ENCODE measurements around the gene DTD2. TPM values are rescaled to one million over a fixed set of nuclear protein-coding genes. Genes with fewer than 3 reads are reported as not detected.
"Not testable (repeated sequence)": the region's sequence is repeated elsewhere in the genome, so short reads cannot be mapped to it uniquely, and the experiment has no call there.

Gene DTD2
- total and polyA plus RNA-seq, 5 experiments from 2014 or later, result 19.6 to 26.9 (median 23.1) TPM

DNA sequence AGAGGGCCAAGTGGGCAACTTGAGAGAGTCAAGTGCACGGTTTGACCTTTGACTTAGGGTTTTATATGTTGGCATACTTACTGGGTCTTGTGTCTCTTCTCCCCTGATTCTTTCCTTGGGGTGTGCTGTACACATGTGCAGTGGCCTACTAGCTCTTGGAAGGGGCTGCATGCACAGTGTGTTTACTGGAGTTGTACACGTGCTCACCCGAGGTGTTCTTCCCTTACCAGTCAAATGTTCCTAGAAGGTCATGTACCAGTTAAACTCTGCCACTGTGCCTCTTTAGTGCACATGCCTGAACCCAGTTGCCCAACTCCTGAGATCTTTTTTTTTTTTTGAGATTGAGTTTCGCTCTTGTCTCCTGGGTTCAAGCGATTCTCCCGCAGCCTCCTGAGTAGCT lies 9.2 kb upstream of the DTD2 start:
- POLR2A ChIA-PET, result no interaction called here
- H3K36me3 Mint-ChIP-seq, result no peaks in the 10 kb centered on the region
- H3K27me3 Mint-ChIP-seq, result peaks cover 0 to 6% (median under 1%) of the 10 kb centered on the region in 5 donors
- peaks cover 0 to 4% (median 1%) of the 10 kb centered on the region in 4 donors for H3K4me1 Mint-ChIP-seq
- DNase-seq (no peak), ATAC-seq (no peak)
- H3K27ac Mint-ChIP-seq, result no peak overlapping the region
- no peak overlapping the region for H3K4me3 Mint-ChIP-seq
- peaks cover 0 to 1% (median 0%) of the 10 kb centered on the region in 9 donors for H3K9me3 Mint-ChIP-seq

DNA sequence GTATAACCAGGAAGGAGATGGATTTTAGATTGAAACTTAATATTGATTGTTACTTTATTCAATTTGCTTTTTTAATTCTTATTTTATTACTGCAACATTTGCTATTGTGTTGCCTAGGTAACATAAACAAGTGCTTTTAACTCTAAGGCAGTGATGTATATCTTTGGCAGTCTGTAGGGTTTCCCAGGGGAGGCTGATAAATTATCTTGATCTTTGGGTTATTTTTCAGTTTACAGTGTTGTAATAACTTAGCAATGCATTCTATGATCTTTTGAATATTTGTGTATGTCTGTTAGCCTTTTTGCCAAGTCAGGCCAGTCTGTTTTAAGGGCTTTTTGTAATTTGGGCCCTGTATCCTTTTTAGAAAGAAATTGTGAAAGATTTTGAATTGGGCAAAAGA lies 7.8 kb upstream of the DTD2 start:
- H3K36me3 Mint-ChIP-seq, result no peaks in the 10 kb centered on the region
- DNase-seq (no peak), ATAC-seq (no peak)
- POLR2A ChIA-PET, result no interaction called here
- H3K4me3 Mint-ChIP-seq, result no peak overlapping the region
- H3K9me3 Mint-ChIP-seq, result no peaks in the 10 kb centered on the region
- H3K27ac Mint-ChIP-seq, result peak overlapping the region in 1 of 10 donors; percentile 4
- peaks cover 0 to 8% (median 0%) of the 10 kb centered on the region in 5 donors for H3K27me3 Mint-ChIP-seq
- H3K4me1 Mint-ChIP-seq, result peaks cover 0 to 5% (median 2%) of the 10 kb centered on the region in 4 donors

DNA sequence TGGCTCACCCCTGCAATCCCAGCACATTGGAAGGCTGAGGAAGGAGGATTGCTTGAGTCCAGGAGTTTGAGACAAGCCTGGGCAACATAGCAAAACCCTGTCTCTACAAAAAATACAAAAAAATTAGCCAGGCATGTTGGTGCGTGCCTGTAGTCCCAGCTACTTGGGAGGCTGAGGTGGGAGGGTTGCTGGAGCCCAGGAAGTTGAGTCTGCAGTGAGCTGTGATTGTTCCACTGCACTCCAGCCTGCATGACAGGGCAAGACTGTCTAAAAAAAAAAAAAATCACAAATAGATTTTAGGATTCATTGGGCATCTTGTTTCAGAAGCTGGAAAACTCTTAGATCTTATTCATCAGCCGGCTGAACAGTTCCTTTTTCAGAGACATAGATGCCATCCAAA lies 5.1 kb upstream of the DTD2 start:
- DNase-seq, H3K4me3 Mint-ChIP-seq, H3K9me3 Mint-ChIP-seq, ATAC-seq, POLR2A ChIA-PET, H3K36me3 Mint-ChIP-seq, H3K27ac Mint-ChIP-seq, H3K27me3 Mint-ChIP-seq: not testable (repeated sequence)
- peaks cover 7 to 18% (median 14%) of the 10 kb centered on the region in 4 donors for H3K4me1 Mint-ChIP-seq

DNA sequence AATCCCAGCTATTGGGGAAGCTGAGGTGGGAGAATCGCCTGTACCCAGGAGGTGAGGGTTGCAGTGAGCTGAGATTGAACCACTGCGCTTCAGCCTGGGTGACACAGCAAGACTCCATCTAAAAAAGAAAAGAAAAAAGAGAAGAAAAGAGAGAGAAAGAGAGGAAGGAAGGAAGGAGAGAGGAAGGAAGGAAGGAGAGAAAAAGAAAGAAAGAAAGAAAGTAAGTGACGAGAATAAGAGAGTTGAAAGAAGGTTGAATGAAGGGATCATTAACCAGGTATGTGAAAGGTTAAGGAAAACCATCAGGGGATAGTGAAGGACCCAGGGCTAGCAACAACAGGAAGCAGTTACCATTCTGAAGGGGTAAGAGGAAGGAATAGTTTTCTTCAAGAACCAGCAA lies 4.2 kb upstream of the DTD2 start:
- H3K27ac Mint-ChIP-seq, result peak overlapping the region in 1 of 10 donors; percentile 93
- no peaks in the 10 kb centered on the region for H3K9me3 Mint-ChIP-seq
- no peak for DNase-seq
- H3K4me3 Mint-ChIP-seq, result no peak overlapping the region
- H3K27me3 Mint-ChIP-seq, result peaks cover 0 to 5% (median 0%) of the 10 kb centered on the region in 5 donors
- H3K4me1 Mint-ChIP-seq, result peaks cover 7 to 23% (median 18%) of the 10 kb centered on the region in 4 donors
- no peaks in the 10 kb centered on the region for H3K36me3 Mint-ChIP-seq
- ATAC-seq, result no peak
- POLR2A ChIA-PET, result no interaction called here

DNA sequence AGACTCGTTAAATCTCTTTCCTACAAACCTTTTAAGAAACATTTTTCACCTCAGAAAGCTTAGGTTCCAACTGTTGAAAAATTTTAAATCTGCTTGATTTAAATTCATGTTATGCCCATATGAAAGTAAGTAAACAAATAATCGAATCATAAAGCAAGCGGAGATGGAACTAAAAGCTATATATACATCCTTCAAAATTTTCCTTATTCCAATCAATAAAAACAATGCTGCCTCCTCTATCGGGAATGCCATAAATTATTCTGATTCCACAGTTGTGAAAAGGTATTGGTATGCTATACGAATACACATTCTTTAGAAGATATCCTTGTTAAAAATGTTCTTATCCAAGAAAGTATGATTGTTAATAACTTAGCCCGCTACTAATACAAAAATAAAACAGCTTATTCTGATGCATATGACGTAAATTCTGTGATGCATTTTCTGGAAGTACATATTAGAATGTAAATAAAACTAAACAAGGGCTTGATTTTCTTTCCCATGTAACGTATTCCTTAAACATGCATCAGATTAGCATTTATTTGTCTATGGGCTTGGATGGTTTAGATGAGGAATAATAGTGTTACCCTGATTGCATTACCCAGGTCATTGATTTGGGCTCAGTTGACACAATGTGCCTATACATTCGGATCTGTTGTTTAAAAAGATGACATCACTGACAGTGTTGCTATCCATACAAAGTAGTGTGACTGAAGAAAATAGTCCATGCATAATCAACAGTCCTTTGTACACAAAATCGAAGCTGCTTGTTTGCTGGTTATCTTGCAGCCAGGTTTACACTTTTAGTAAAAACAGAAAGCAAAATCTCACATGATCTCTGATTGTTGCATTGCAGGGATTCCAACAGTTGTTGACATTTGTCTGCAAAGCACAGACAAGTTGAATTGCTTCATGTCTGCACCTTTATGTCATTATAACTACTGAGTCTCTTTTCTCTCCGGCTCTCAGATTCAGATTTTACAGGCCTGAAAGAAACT lies 656 bp upstream of the DTD2 start:
- H3K27ac Mint-ChIP-seq, result peak overlapping the region; percentile 92 to 98 (median 96)
- H3K4me3 Mint-ChIP-seq, result peak overlapping the region; percentile 86 to 98 (median 96)
- DNase-seq, result no peak
- H3K36me3 Mint-ChIP-seq, result peaks cover 0 to 2% (median 0%) of the 10 kb centered on the region in 3 donors
- no peak for ATAC-seq
- H3K27me3 Mint-ChIP-seq, result peaks cover 0 to 5% (median 0%) of the 10 kb centered on the region in 5 donors
- peaks cover 11 to 43% (median 37%) of the 10 kb centered on the region in 4 donors for H3K4me1 Mint-ChIP-seq
- H3K9me3 Mint-ChIP-seq, result no peaks in the 10 kb centered on the region
- POLR2A ChIA-PET, result interaction anchor here (0.6 to 2.1 kb wide), 6 partner anchors 37 to 745 kb away, joined by 3 to 16 read pairs (median 8); partner anchors contain the start of genes ARHGAP5, HEATR5A, HECTD1 and RNU6-8

DNA sequence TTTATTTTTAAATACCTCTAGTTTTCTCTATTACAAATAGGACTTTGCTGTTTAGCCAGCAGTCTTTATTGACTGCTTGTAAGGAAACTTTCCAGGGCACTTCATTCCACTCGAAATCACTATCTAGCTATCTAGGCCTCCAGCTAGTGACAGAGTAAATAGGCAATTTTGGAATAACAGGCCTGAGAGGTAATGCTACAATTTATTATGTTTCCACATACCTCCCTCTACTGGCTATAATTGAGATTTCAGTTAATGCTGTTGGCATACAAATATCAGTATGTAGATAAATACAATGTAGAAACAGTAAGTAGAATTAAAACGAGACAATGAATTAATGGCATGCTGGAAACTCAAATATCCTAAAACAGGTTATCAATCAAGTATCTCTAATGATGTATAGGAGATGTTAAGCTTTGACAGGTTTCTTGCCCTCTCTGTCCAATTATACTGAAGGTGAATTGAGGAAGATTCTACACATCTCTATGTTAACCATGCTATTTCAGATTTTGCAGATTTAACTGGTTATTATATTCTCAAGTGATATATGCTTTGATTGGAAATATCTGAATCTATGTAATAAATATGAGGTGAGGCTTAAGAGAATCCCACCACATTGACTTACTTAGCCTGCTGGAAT lies 7.2 kb downstream of the DTD2 start:
- Mint-ChIP-seq H3K27me3 (no peaks in the 10 kb centered on the region), H3K36me3 (peaks cover 4 to 63% (median 18%) of the 10 kb centered on the region in 3 donors), H3K27ac (no peak overlapping the region), H3K4me1 (peaks cover 5 to 11% (median 7%) of the 10 kb centered on the region in 4 donors), H3K9me3 (no peaks in the 10 kb centered on the region), H3K4me3 (no peak overlapping the region)
- POLR2A ChIA-PET, result no interaction called here
- DNase-seq, result peak in 1 of 10 donors; percentile 3
- ATAC-seq, result peak; percentile 30 to 35

DNA sequence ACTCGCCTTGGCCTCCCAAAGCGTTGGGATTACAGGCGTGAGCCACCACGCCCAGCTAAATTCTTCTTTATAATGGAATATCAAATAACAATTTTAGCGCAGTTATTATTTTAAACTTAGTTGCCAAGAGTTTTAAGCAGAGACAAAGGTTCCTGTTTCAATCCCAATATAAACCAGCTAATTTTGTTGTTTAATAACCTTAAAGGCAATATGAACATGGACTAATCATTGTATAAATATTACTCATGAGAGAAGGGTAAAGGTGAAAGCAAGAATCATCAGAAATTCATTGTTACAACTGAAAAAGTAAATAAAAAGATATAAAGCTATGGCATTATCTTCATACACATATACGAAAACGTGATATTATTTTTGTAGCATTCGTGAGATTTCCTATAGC lies 8.2 kb downstream of the DTD2 start:
- no peak overlapping the region for H3K4me3 Mint-ChIP-seq
- H3K27ac Mint-ChIP-seq, result no peak overlapping the region
- H3K9me3 Mint-ChIP-seq, result peaks cover 0 to 3% (median 0%) of the 10 kb centered on the region in 9 donors
- POLR2A ChIA-PET, result no interaction called here
- peaks cover 0 to 4% (median 3%) of the 10 kb centered on the region in 4 donors for H3K4me1 Mint-ChIP-seq
- DNase-seq (no peak), ATAC-seq (no peak)
- H3K36me3 Mint-ChIP-seq, result peaks cover 6 to 64% (median 20%) of the 10 kb centered on the region in 3 donors
- no peaks in the 10 kb centered on the region for H3K27me3 Mint-ChIP-seq

DNA sequence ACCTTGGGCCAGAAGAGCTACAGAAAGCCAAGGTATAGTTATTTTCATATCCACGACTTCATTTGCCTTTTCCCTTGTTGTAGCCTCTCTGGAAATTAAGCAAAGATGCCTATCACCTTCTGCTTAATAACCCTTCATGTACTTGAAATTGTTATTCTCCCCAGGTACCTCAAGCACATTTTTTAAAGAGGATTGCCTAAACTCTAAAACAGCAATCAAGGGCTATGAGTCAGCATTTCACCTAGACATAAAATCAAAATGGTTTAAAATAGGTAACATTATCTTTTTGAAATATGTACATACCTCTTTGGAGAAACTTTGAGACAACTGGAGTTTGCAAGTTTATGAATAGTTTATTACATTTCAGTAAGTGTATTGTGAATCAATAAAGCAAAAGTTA lies 11.6 kb downstream of the DTD2 start:
- ATAC-seq, result no peak
- peaks cover 9 to 45% (median 18%) of the 10 kb centered on the region in 3 donors for H3K36me3 Mint-ChIP-seq
- H3K9me3 Mint-ChIP-seq, result peaks cover 0 to 6% (median 0%) of the 10 kb centered on the region in 9 donors
- POLR2A ChIA-PET, result no interaction called here
- H3K4me1 Mint-ChIP-seq, result no peaks in the 10 kb centered on the region
- no peak overlapping the region for H3K4me3 Mint-ChIP-seq
- no peak for DNase-seq
- no peaks in the 10 kb centered on the region for H3K27me3 Mint-ChIP-seq
- H3K27ac Mint-ChIP-seq, result no peak overlapping the region

DNA sequence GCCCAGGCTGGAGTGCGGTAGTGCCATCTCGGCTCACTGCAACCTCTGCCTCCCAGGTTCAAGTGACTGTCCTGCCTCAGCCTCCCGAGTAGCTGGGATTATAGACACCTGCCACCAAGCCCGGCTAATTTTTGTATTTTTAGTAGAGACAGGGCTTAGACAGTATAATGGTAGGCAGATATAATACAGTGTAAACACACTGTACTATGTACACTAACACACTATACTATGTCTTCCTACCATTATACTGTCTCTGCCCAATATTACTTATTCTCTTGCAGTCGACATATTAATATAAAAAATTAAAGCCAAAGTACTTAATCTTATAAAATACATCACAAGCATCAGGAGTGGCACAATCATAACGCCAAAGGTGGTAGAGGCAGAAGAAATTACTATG lies 15.0 kb downstream of the DTD2 start:
- H3K4me3 Mint-ChIP-seq, result no peak overlapping the region
- ATAC-seq (no peak), DNase-seq (no peak)
- peaks cover 5 to 32% (median 13%) of the 10 kb centered on the region in 3 donors for H3K36me3 Mint-ChIP-seq
- H3K4me1 Mint-ChIP-seq, result no peaks in the 10 kb centered on the region
- H3K9me3 Mint-ChIP-seq, result peaks cover 0 to 6% (median 0%) of the 10 kb centered on the region in 9 donors
- no peaks in the 10 kb centered on the region for H3K27me3 Mint-ChIP-seq
- POLR2A ChIA-PET, result interaction anchor here (1.1 kb wide), 1 partner anchor 14 kb away, joined by 3 read pairs; no protein-coding TSS in a partner anchor
- peak overlapping the region in 1 of 10 donors; percentile 6 for H3K27ac Mint-ChIP-seq

DNA sequence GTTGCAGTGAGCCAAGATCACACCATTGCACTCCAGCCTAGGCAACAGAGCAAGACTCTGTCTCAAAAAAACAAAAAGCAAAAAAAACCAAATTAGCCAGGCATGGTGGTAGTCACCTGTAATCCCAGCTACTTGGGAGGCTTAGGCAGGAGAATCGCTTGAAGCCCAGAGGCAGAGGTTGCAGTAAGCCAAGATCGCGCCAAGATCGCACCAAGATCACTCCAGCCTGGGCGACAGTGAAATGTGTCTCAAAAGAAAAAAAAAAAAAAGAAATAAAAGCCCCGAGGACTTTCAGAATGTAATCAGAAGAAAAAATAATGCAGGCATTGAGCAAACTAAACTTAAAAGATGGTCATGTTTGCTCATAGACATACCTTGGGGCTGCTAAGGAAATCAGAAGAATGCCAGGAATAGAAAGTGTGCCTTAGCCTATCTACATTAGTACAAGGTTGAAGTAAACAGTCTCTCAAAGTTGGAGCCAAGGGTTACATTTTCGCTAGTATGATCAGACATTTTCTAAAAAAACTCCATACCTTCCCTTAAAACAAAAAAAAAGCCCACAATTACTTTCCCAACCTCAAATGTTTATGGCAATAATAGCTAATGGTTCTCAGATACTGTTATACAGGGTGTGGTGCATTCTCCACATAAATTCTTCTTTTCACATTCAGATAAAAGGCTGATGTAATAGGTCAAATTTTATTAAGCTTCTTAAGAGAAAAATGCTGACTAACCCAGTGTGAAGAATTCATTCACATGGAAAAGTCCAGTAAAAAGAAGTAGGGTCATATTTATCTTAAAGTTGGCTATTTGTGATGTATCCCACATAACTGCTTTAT lies 15.8 kb downstream of the DTD2 start:
- no peaks in the 10 kb centered on the region for H3K27me3 Mint-ChIP-seq
- DNase-seq (no peak), ATAC-seq (no peak)
- POLR2A ChIA-PET, result interaction anchor here (1.1 kb wide), 1 partner anchor 15 kb away, joined by 3 read pairs; no protein-coding TSS in a partner anchor
- H3K9me3 Mint-ChIP-seq, result peaks cover 0 to 6% (median 0%) of the 10 kb centered on the region in 9 donors
- H3K4me1 Mint-ChIP-seq, result no peaks in the 10 kb centered on the region
- no peak overlapping the region for H3K27ac Mint-ChIP-seq
- H3K36me3 Mint-ChIP-seq, result peaks cover 5 to 29% (median 13%) of the 10 kb centered on the region in 3 donors
- no peak overlapping the region for H3K4me3 Mint-ChIP-seq

DNA sequence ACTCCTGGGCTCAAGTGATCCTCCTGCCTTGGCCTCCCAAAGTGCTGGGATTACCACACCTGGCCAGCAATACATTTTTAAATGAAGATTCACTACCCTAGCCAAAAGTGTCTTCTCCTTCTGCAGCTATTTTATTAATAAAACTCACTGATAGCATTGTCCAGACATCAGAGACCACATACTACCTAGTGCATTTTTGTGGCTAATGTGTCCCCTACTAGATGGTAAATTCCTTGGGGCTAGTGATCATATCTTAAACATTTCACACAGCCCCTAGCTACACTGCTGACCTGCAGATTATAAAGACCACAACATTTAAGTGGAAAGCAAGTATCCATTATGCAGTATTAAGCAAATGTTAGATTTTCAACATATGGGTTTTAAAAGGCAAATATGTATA lies 17.0 kb downstream of the DTD2 start:
- H3K36me3 Mint-ChIP-seq, result peaks cover 5 to 19% (median 6%) of the 10 kb centered on the region in 3 donors
- H3K9me3 Mint-ChIP-seq, result peaks cover 0 to 6% (median 0%) of the 10 kb centered on the region in 9 donors
- ATAC-seq (no peak), DNase-seq (no peak)
- no peak overlapping the region for H3K4me3 Mint-ChIP-seq
- H3K4me1 Mint-ChIP-seq, result peaks cover 0 to 6% (median under 1%) of the 10 kb centered on the region in 4 donors
- no peaks in the 10 kb centered on the region for H3K27me3 Mint-ChIP-seq
- POLR2A ChIA-PET, result no interaction called here
- no peak overlapping the region for H3K27ac Mint-ChIP-seq

DNA sequence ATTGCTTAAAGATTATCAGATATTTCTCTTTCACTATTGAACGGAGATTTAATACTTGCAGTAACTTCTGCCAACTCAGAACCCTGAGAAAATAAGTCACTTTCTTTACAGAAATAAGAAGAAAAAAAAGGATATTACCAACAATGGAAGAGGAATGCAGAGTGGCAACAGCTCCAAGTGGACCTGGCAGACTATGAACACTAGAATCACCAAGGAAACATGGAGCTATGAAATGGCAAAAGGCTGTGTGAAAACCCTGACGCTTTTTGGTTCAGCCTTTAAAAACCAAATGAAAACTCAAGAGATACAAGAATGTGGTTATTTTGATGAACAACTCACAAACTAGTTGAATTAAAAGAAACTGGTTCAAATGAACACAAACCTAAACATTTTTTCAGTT lies 17.7 kb downstream of the DTD2 start:
- Mint-ChIP-seq H3K9me3 (peaks cover 0 to 6% (median 0%) of the 10 kb centered on the region in 9 donors), H3K4me1 (peaks cover 0 to 6% (median 1%) of the 10 kb centered on the region in 4 donors), H3K27me3 (no peaks in the 10 kb centered on the region), H3K27ac (peak overlapping the region in 1 of 10 donors; percentile 38), H3K4me3 (no peak overlapping the region), H3K36me3 (peaks cover 5 to 18% (median 6%) of the 10 kb centered on the region in 3 donors)
- ATAC-seq, result no peak
- no peak for DNase-seq
- POLR2A ChIA-PET, result interaction anchor here (1.7 kb wide), 1 partner anchor 22 kb away, joined by 4 read pairs; no protein-coding TSS in a partner anchor
